Osteocyte (in vitro differentiated cells): ENCODE results near the gene MTA3. TPM values are rescaled to one million over a fixed set of nuclear protein-coding genes. Genes with fewer than 3 reads are reported as not detected.
A peak's percentile ranks its signal among the peaks of the same experiment; 100 is the strongest.

Experiments used
- DNase-seq: peaks from one replicate; pipeline ENCODE4 v3.0.0; 2021; ENCODE audit warnings: mixed read lengths; ENCODE audit not compliant: unreplicated experiment; ENCODE audit errors: extremely low spot score
- H3K27ac Mint-ChIP-seq: one replicate; pipeline ENCODE4 v1.8.0; 2021; ENCODE audit warnings: mild to moderate bottlenecking, mixed read lengths; ENCODE audit not compliant: unreplicated experiment
- H3K27me3 Mint-ChIP-seq: one replicate; pipeline ENCODE4 v1.8.0; 2021; ENCODE audit warnings: mixed read lengths; ENCODE audit not compliant: unreplicated experiment
- H3K36me3 Mint-ChIP-seq: one replicate; pipeline ENCODE4 v1.8.0; 2021; ENCODE audit warnings: mixed read lengths; ENCODE audit not compliant: unreplicated experiment
- H3K4me1 Mint-ChIP-seq: one replicate; pipeline ENCODE4 v1.8.0; 2021; ENCODE audit warnings: mixed read lengths; ENCODE audit not compliant: unreplicated experiment
- H3K4me3 Mint-ChIP-seq: one replicate; pipeline ENCODE4 v1.8.0; 2021; ENCODE audit warnings: mild to moderate bottlenecking, moderate library complexity, mixed read lengths; ENCODE audit not compliant: unreplicated experiment
- H3K9me3 Mint-ChIP-seq: one replicate; pipeline ENCODE4 v1.8.0; 2021; ENCODE audit warnings: mixed read lengths; ENCODE audit not compliant: unreplicated experiment
- CTCF ChIP-seq: fragments of 200-600 bp; sonication (generic); IDR thresholded peaks from 2 replicates; pipeline ENCODE4 v1.5.0; 2021; ENCODE audit warnings: antibody characterized with exemption, mild to moderate bottlenecking, moderate library complexity
- total RNA-seq: library from RNA; stranded (reverse); gene quantifications from 2 replicates; pipeline ENCODE4 v1.2.1, GENCODE V29; 2021

The MTA3 gene
- total RNA-seq, 1 donor from 2014 or later = 49.2 TPM

- no peak for TF ChIP-seq CTCF
- H3K36me3 Mint-ChIP-seq = no peaks in the 10 kb centered on the region
- H3K27ac Mint-ChIP-seq = peak overlapping the region; percentile 86
- DNase-seq = peak; percentile 81
- H3K4me1 Mint-ChIP-seq = peaks cover 24% of the 10 kb centered on the region
- peak overlapping the region; percentile 31 for H3K4me3 Mint-ChIP-seq
- H3K27me3 Mint-ChIP-seq = peaks cover 2% of the 10 kb centered on the region
- no peaks in the 10 kb centered on the region for H3K9me3 Mint-ChIP-seq
Observed at GRCh38 chr2:42793334-42794270, 225.2 kb downstream of the MTA3 start.

DNA sequence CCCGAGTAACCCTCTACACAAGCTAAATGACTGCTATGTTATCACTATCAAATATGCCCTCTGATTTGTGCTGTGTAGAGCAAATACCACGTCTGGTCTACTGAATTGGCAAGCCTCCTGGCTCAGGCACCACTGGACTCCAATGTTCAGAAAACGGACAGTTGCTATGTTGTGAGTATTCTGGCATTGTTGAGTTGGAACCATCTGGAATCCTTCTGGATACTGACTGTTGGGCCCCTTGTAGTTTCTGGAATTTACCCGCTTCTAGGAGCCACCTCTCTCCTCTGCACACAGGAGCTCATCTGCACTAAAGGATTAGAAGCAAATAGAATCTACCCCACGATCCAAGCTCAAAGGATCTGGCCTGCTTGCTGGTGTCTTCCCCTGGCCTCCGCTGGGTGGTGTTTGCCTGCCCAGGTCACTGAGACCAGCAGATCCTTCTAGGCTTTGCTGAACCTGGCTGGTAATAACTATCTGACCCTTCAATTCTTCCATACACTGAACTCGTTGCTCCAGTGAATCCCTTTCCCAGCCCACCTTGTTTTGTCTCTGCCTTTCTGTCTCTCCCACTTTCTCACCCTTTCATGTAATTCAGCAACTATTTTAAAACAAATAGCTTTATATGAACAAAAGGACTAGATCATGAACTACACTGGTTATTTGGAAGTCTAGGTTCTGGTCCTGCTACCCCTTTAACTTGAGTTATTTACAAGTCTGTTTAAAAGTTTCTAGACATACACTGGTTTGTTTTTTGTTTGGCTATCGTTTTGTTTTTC is 226.0 kb downstream of the MTA3 start:
- Mint-ChIP-seq H3K9me3 (no peaks in the 10 kb centered on the region), H3K27me3 (peaks cover 2% of the 10 kb centered on the region), H3K4me3 (no peak overlapping the region), H3K27ac (no peak overlapping the region), H3K36me3 (no peaks in the 10 kb centered on the region), H3K4me1 (peaks cover 24% of the 10 kb centered on the region)
- TF ChIP-seq CTCF = no peak
- peak; percentile 42 for DNase-seq

DNA sequence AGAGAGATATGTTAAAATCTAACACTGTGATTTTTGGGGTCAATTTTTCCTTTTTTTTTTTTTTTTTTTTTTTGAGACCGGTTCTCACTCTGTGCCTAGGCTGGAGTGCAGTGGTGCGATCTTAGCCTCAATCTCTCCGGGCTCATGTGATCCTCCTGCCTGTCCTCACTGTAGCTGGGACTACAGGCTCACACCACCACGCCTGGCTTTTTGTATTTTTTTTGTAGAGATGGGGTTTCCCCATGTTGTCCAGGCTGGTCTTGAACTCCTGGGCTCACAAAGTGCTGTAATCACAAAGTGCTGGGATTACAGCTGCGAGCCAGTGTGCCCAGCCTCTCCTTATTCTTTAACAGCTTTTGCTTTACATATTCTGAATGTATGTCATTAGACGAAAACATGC is 226.8 kb downstream of the MTA3 start:
- TF ChIP-seq CTCF = no peak
- H3K4me1 Mint-ChIP-seq = peaks cover 24% of the 10 kb centered on the region
- DNase-seq = no peak

GRCh38 chr2:42795841-42796301 is 227.4 kb downstream of the MTA3 start:
- Mint-ChIP-seq H3K36me3 (no peaks in the 10 kb centered on the region), H3K9me3 (no peaks in the 10 kb centered on the region), H3K27ac (no peak overlapping the region), H3K4me3 (no peak overlapping the region), H3K4me1 (peaks cover 29% of the 10 kb centered on the region), H3K27me3 (peaks cover 2% of the 10 kb centered on the region)
- no peak for TF ChIP-seq CTCF
- peak; percentile 38 for DNase-seq

More for the DNA sequence above, 226.8 kb downstream of the MTA3 start:
- Mint-ChIP-seq H3K27me3 (peaks cover 2% of the 10 kb centered on the region), H3K36me3 (no peaks in the 10 kb centered on the region), H3K9me3 (no peaks in the 10 kb centered on the region), H3K4me3 (no peak overlapping the region), H3K27ac (no peak overlapping the region)
